ENCODE results near the gene RHD.
A peak's percentile ranks its signal among the peaks of the same experiment; 100 is the strongest.
"Not testable (repeated sequence)": the region's sequence is repeated elsewhere in the genome, so short reads cannot be mapped to it uniquely, and the experiment has no call there.

The RHD gene

GRCh38 chr1:25356441-25356840 lies 84.1 kb downstream of the RHD start (continued):
- TF ChIP-seq TSHZ2 (CRISPR knock-in tag; IDR thresholded peaks at IDR 0.05) (no peak), BACH2 (CRISPR knock-in tag; IDR thresholded peaks at IDR 0.05; ENCODE audit: borderline replicate concordance) (no peak)

DNA sequence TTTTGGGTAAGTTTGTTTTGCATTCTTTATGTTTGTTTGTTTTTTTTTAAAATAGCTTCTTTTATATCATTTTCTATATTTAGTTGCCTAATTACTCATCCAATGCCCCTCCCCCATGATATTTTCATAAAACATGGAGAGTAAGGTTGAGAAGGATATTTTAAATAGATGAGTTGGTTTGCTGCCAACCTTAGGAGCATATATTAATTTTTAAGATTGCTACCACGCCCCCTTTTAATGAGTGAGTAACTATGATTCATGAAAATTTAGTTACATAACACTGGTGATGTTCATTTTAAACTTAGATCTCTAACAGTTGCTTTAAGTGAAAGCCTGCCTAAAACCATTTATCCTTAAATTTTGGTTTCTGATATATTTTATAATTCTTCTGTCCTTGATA lies 84.5 kb downstream of the RHD start:
- peak; percentile 60 for ATAC-seq
- no peak for TF ChIP-seq ZNF70 (CRISPR knock-in tag; IDR thresholded peaks at IDR 0.05)
- TF ChIP-seq ISL1 (CRISPR knock-in tag; IDR thresholded peaks at IDR 0.05), result 0 out of 2 replicates have a peak, but pooled peaks have one; percentile 19

DNA sequence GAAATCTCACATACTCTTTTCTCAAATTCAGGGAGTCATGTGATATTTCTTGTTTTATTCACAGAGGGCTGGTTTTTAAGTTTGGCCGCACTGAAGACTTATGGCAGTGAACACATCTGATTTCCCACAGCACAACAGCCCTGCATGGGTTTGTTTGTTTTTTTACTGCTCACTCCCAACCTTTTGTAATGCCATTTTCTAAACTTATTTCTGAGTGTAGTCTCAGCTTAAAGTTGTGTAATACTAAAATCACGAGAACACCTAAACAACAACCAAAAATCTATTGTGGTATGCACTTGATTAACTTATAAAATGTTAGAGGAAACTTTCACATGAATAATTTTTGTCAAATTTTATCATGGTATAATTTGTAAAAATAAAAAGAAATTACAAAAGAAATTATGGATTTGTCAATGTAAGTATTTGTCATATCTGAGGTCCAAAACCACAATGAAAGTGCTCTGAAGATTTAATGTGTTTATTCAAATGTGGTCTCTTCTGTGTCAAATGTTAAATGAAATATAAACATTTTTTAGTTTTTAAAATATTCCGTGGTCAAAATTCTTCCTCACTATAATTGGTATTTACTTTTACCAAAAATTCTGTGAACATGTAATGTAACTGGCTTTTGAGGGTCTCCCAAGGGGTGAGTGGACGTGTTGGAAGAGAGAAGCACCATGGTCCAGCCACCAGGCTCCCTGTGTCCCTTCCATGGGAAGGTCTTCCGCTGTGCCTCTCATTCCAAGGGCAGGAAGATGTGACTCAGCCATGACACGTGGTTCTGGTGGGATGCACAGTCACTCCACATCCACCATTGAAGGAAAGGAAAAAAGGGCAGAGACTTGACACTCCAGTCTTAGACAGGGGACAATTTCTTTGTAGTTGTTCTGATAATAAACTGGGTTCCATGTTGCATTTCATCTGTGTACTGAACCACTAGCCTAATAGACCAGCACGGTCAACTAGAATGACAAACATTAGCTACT lies 88.6 kb downstream of the RHD start:
- ATAC-seq, result peak; percentile 11; the same call in 1 of the 3 replicates
- TF ChIP-seq OSR1 (CRISPR knock-in tag; IDR thresholded peaks at IDR 0.05) (no peak), BACH2 (CRISPR knock-in tag; IDR thresholded peaks at IDR 0.05; ENCODE audit: borderline replicate concordance) (no peak), SNAI2 (CRISPR knock-in tag; IDR thresholded peaks at IDR 0.05) (no peak), ISL1 (CRISPR knock-in tag; IDR thresholded peaks at IDR 0.05) (no peak), TSHZ2 (CRISPR knock-in tag; IDR thresholded peaks at IDR 0.05) (no peak), ZC3H10 (CRISPR knock-in tag; IDR thresholded peaks at IDR 0.05) (no peak), ZNF565 (CRISPR knock-in tag; conservative IDR thresholded peaks at IDR 0.05; ENCODE audit: low read depth) (no peak)

GRCh38 chr1:25361901-25362300 lies 89.6 kb downstream of the RHD start:
- TF ChIP-seq ZNF70 (CRISPR knock-in tag; IDR thresholded peaks at IDR 0.05), result no peak
- no peak for TF ChIP-seq TOX (CRISPR knock-in tag; IDR thresholded peaks at IDR 0.05; ENCODE audit: borderline replicate concordance)
- TF ChIP-seq ZFP3 (CRISPR knock-in tag; IDR thresholded peaks at IDR 0.05), result no peak
- no peak for TF ChIP-seq BACH2 (CRISPR knock-in tag; IDR thresholded peaks at IDR 0.05; ENCODE audit: borderline replicate concordance)
- no peak for TF ChIP-seq ARNTL (CRISPR knock-in tag; IDR thresholded peaks at IDR 0.05; ENCODE audit: borderline replicate concordance, low read depth)
- TF ChIP-seq, protein P1, sequence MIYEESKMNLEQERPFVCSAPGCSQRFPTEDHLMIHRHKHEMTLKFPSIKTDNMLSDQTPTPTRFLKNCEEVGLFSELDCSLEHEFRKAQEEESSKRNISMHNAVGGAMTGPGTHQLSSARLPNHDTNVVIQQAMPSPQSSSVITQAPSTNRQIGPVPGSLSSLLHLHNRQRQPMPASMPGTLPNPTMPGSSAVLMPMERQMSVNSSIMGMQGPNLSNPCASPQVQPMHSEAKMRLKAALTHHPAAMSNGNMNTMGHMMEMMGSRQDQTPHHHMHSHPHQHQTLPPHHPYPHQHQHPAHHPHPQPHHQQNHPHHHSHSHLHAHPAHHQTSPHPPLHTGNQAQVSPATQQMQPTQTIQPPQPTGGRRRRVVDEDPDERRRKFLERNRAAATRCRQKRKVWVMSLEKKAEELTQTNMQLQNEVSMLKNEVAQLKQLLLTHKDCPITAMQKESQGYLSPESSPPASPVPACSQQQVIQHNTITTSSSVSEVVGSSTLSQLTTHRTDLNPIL (CRISPR knock-in tag; IDR thresholded peaks at IDR 0.05; ENCODE audit: low read depth), result no peak
- no peak for TF ChIP-seq RARB (CRISPR knock-in tag; IDR thresholded peaks at IDR 0.05)
- ATAC-seq, result no peak

DNA sequence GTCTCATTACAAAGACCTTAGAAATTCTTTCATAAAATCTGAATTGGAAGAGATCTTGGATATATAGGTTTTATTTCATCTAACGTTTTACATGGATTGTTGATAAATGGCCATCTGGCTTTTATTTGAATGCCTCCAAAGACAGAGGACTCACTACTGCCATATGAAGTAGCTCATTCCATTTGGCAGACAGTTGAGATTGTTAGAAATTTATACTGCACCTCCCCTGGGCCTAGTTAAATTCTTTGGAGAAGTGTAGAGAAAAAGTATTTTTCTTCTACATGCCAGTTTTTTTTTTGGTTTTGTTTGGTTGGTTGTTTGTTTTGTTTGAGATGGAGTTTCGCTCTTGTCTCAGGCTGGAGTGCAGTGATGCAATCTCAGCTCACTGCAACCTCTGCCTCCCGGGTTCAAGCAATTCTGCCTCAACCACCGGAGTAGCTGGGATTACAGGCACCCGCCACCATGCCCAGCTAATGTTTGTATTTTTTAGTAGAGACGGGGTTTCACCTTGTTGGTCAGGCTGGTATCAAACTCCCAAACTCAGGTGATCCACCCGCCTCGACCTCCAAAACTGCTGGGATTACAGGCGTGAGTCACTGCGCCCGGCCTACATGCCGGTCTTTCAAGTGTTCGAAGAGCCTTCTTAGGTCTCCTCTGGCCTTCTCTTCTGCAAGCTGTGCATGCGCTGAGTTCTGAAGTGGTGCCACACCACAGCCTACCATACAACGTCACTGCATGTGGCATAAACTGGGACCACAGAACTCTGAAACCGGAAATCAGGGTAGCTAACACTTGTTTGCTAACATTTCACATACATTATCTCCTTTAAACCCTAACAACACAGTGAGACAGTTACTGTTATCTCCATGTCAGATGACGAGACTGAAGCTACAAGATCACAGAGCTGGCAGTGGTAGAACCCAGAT lies 90.6 kb downstream of the RHD start:
- ATAC-seq, result not testable (repeated sequence)

DNA sequence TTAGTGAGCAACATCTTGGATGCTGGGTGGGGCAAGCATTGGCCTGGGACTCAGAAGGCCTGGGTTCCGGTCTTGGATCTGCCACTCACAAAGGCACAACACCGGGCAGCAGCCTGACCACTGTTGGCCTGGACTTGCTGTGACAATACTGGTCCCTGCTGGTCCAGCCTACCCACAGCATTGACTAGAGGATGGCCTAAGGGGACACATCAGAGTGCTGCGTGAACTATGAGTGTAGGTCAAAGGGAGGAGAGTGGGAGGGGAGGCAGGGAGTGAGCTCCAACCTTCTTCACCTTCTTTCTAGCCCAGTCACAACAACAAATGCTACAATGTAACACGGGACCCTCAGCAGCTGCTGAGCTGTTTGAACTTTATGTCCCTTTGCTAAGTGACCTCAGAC lies 96.9 kb downstream of the RHD start:
- ATAC-seq, result no peak
- TF ChIP-seq ZNF8 (CRISPR knock-in tag; IDR thresholded peaks at IDR 0.05), result no peak
- TF ChIP-seq ZFP3 (CRISPR knock-in tag; IDR thresholded peaks at IDR 0.05), result no peak
- no peak for TF ChIP-seq ESRRG (CRISPR knock-in tag; IDR thresholded peaks at IDR 0.05)
- no peak for TF ChIP-seq ZFP30 (CRISPR knock-in tag; IDR thresholded peaks at IDR 0.05)
- TF ChIP-seq RARB (CRISPR knock-in tag; IDR thresholded peaks at IDR 0.05), result no peak
- no peak for TF ChIP-seq PPARA (CRISPR knock-in tag; IDR thresholded peaks at IDR 0.05; ENCODE audit: borderline replicate concordance)
- TF ChIP-seq, protein P2, sequence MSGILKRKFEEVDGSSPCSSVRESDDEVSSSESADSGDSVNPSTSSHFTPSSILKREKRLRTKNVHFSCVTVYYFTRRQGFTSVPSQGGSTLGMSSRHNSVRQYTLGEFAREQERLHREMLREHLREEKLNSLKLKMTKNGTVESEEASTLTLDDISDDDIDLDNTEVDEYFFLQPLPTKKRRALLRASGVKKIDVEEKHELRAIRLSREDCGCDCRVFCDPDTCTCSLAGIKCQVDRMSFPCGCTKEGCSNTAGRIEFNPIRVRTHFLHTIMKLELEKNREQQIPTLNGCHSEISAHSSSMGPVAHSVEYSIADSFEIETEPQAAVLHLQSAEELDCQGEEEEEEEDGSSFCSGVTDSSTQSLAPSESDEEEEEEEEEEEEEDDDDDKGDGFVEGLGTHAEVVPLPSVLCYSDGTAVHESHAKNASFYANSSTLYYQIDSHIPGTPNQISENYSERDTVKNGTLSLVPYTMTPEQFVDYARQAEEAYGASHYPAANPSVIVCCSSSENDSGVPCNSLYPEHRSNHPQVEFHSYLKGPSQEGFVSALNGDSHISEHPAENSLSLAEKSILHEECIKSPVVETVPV (CRISPR knock-in tag; IDR thresholded peaks at IDR 0.05), result no peak
- TF ChIP-seq ISL1 (CRISPR knock-in tag; IDR thresholded peaks at IDR 0.05), result no peak
- TF ChIP-seq, protein P1 (CRISPR knock-in tag; IDR thresholded peaks at IDR 0.05; ENCODE audit: low read depth), result no peak
- no peak for TF ChIP-seq GLIS3 (CRISPR knock-in tag; IDR thresholded peaks at IDR 0.05)
